HepG2 (cell line): ENCODE data around the gene KDM7A. TPM values are rescaled to one million over a fixed set of nuclear protein-coding genes. Genes with fewer than 3 reads are reported as not detected.

Experiments used
- ASH2L ChIP-seq: fragments of 300-600, 200-600 bp; sonication (generic); IDR thresholded peaks from 2 replicates; pipeline ENCODE4 v1.7.0; 2017; ENCODE audit warnings: low read depth, mild to moderate bottlenecking, moderate library complexity, mixed read lengths, low read length; ENCODE audit not compliant: insufficient read length
- ELF1 ChIP-seq: sonication (generic); formaldehyde crosslinking; IDR thresholded peaks from 2 replicates; pipeline ENCODE4 v1.4.0; 2020; ENCODE audit warnings: missing genetic modification reagents
- GTF2F1 ChIP-seq: fragments of 150-350 bp; IDR thresholded peaks from 2 replicates; pipeline ENCODE4 v1.6.1; 2014; ENCODE audit warnings: low read length
- HOXD1 ChIP-seq: sonication (generic); formaldehyde crosslinking; IDR thresholded peaks from 2 replicates; pipeline ENCODE4 v1.5.0; 2020; ENCODE audit warnings: missing genetic modification reagents
- RARA ChIP-seq: IDR thresholded peaks from 2 replicates; pipeline ENCODE4 v1.6.1; 2016; ENCODE audit warnings: missing genetic modification reagents, missing compliant biosample characterization
- RORA ChIP-seq: sonication (generic); formaldehyde crosslinking; IDR thresholded peaks from 2 replicates; pipeline ENCODE4 v1.5.0; 2020; ENCODE audit warnings: mild to moderate bottlenecking, missing genetic modification reagents, moderate library complexity
- SP5 ChIP-seq: IDR thresholded peaks from 2 replicates; pipeline ENCODE4 v1.6.1; 2016; ENCODE audit warnings: low read depth, borderline replicate concordance
- SUZ12 ChIP-seq: fragments of 150-350 bp; IDR thresholded peaks from 2 replicates; pipeline ENCODE4 v1.6.1; 2014; ENCODE audit warnings: low read depth, low read length
- TCF12 ChIP-seq, 2 experiments: fragments of 450-650 bp in 1 of 2; sonication (generic) in 1 of 2; formaldehyde crosslinking in 1 of 2; IDR thresholded peaks; 2 replicates each; pipeline versions ENCODE4 v1.6.1 to v1.8.0; 2017 to 2022; ENCODE audit warnings: antibody characterized with exemption in 1 of 2, mild to moderate bottlenecking in 1 of 2, missing genetic modification reagents in 1 of 2, moderate library complexity in 1 of 2
- ZNF605 ChIP-seq: sonication (generic); formaldehyde crosslinking; IDR thresholded peaks from 2 replicates; pipeline ENCODE4 v1.8.0; 2022; ENCODE audit warnings: mild to moderate bottlenecking, missing genetic modification reagents
- ZNF878 ChIP-seq: sonication (generic); formaldehyde crosslinking; IDR thresholded peaks from 2 replicates; pipeline ENCODE4 v1.8.1; 2023; ENCODE audit warnings: mild to moderate bottlenecking, missing genetic modification reagents, moderate library complexity
- polyA plus RNA-seq, 8 experiments: library from polyadenylated mRNA; depleted of rRNA in 3 of 8; stranded (reverse) in 7 of 8; unstranded in 1 of 8; fragments of >200 nt; fragmentation: Illumina TruSeq in 4 of 8; extraction: Trizol in 4 of 8; gene quantifications; 2 replicates each; pipeline versions ENCODE4 v1.2.1 to v1.2.3, GENCODE V29; 2011 to 2016; ENCODE audit warnings: low read depth in 4 of 8, missing spikeins in 1 of 8, mixed read lengths in 1 of 8; ENCODE audit not compliant: insufficient read depth in 1 of 8
- total RNA-seq, 5 experiments: library from RNA; depleted of rRNA; stranded (reverse); fragments of >200 nt; fragmentation: Illumina TruSeq; extraction: Trizol; gene quantifications; 2 replicates each; pipeline ENCODE4 v1.2.3, GENCODE V29; 2016; ENCODE audit warnings: low read depth in 1 of 5
- TF ChIP-seq, protein P1 (sequence below): sonication (generic); formaldehyde crosslinking; IDR thresholded peaks from 2 replicates; pipeline ENCODE4 v1.4.0; 2020; ENCODE audit warnings: missing genetic modification reagents, borderline replicate concordance
- TF ChIP-seq, protein P2 (sequence below): sonication (generic); formaldehyde crosslinking; IDR thresholded peaks from 2 replicates; pipeline ENCODE4 v1.4.0; 2020; ENCODE audit warnings: missing genetic modification reagents
- TF ChIP-seq, protein P3 (sequence below): sonication (generic); formaldehyde crosslinking; conservative IDR thresholded peaks from 2 replicates; pipeline ENCODE4 v1.8.0; 2022; ENCODE audit warnings: mild to moderate bottlenecking, moderate library complexity, missing genetic modification reagents
- TF ChIP-seq, protein P4 (sequence below): IDR thresholded peaks from 2 replicates; pipeline ENCODE4 v1.4.0; 2020; ENCODE audit warnings: mild to moderate bottlenecking, missing genetic modification reagents

The KDM7A gene
- total and polyA plus RNA-seq, 2 of the 13 experiments (the other 11 are each of a cell fraction or from before 2014, with no cell fraction given): 10.8 to 16.8 TPM

DNA sequence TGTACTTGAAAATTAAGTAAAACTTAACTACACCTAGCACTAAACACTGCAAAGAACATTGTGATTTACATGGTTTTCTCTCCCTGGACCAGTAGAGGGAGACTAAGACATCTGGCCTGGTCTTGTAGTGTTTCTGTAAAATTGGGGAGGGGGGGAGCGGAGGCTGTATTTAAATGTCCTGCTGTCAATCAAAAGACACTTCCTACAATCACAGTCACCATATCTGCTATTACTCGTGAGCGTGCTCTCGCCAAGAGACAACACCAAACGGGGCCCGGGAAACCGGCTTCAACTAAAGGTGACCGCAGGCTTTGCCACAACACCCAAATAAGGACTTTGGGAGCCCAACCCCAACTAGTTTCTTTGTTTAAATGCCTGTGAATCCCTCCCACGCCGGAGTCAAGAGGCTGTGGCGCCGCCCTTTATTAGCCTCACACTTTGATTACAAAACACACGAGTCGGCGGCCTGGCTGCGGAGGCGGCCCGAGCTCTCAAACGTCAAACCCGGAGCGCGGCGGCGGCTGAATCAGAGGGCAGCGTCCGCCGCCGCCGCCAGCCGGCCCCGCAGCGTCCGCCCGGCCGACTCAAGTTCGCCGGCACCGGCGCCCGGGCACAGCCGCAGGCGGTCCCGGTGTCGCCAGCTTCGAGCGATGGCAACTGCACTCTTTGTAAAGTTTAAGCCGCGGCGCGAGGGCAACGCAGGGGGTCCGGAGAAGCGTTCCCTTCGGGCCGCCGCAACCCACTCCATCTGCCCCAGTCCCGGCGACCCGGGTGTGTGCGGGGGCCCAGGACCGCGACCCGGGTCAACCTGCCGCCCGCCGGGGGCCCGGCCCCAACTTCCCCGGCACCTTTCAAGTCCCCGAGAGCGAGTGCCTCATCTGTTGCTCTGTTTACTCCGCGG lies 1.3 kb downstream of the KDM7A start (continued):
- TF ChIP-seq, protein P1, sequence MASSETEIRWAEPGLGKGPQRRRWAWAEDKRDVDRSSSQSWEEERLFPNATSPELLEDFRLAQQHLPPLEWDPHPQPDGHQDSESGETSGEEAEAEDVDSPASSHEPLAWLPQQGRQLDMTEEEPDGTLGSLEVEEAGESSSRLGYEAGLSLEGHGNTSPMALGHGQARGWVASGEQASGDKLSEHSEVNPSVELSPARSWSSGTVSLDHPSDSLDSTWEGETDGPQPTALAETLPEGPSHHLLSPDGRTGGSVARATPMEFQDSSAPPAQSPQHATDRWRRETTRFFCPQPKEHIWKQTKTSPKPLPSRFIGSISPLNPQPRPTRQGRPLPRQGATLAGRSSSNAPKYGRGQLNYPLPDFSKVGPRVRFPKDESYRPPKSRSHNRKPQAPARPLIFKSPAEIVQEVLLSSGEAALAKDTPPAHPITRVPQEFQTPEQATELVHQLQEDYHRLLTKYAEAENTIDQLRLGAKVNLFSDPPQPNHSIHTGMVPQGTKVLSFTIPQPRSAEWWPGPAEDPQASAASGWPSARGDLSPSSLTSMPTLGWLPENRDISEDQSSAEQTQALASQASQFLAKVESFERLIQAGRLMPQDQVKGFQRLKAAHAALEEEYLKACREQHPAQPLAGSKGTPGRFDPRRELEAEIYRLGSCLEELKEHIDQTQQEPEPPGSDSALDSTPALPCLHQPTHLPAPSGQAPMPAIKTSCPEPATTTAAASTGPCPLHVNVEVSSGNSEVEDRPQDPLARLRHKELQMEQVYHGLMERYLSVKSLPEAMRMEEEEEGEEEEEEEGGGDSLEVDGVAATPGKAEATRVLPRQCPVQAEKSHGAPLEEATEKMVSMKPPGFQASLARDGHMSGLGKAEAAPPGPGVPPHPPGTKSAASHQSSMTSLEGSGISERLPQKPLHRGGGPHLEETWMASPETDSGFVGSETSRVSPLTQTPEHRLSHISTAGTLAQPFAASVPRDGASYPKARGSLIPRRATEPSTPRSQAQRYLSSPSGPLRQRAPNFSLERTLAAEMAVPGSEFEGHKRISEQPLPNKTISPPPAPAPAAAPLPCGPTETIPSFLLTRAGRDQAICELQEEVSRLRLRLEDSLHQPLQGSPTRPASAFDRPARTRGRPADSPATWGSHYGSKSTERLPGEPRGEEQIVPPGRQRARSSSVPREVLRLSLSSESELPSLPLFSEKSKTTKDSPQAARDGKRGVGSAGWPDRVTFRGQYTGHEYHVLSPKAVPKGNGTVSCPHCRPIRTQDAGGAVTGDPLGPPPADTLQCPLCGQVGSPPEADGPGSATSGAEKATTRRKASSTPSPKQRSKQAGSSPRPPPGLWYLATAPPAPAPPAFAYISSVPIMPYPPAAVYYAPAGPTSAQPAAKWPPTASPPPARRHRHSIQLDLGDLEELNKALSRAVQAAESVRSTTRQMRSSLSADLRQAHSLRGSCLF (CRISPR knock-in tag): no peak
- TF ChIP-seq ZNF878 (CRISPR knock-in tag) (peak; percentile 69; the same call in 1 of the 2 replicates), ASH2L (peak; percentile 78), GTF2F1 (no peak), ELF1 (CRISPR knock-in tag) (0 out of 2 replicates have a peak, but pooled peaks have one; percentile 10), TCF12 (IDR thresholded peaks at IDR 0.05) (no peak), TCF12 (CRISPR knock-in tag; IDR thresholded peaks at IDR 0.05) (no peak), ZNF605 (CRISPR knock-in tag) (peak; percentile 67), SP5 (peak; percentile 57; the same call in 1 of the 2 replicates), HOXD1 (no peak; the same call in 1 of the 2 replicates), RARA (CRISPR knock-in tag) (peak; percentile 33; the same call in 1 of the 2 replicates), SUZ12 (no peak), RORA (CRISPR knock-in tag) (no peak)
- TF ChIP-seq, protein P2, sequence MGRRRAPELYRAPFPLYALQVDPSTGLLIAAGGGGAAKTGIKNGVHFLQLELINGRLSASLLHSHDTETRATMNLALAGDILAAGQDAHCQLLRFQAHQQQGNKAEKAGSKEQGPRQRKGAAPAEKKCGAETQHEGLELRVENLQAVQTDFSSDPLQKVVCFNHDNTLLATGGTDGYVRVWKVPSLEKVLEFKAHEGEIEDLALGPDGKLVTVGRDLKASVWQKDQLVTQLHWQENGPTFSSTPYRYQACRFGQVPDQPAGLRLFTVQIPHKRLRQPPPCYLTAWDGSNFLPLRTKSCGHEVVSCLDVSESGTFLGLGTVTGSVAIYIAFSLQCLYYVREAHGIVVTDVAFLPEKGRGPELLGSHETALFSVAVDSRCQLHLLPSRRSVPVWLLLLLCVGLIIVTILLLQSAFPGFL (CRISPR knock-in tag): no peak
- TF ChIP-seq, protein P3, sequence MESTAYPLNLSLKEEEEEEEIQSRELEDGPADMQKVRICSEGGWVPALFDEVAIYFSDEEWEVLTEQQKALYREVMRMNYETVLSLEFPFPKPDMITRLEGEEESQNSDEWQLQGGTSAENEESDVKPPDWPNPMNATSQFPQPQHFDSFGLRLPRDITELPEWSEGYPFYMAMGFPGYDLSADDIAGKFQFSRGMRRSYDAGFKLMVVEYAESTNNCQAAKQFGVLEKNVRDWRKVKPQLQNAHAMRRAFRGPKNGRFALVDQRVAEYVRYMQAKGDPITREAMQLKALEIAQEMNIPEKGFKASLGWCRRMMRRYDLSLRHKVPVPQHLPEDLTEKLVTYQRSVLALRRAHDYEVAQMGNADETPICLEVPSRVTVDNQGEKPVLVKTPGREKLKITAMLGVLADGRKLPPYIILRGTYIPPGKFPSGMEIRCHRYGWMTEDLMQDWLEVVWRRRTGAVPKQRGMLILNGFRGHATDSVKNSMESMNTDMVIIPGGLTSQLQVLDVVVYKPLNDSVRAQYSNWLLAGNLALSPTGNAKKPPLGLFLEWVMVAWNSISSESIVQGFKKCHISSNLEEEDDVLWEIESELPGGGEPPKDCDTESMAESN (CRISPR knock-in tag): peak; percentile 32
- TF ChIP-seq, protein P4, sequence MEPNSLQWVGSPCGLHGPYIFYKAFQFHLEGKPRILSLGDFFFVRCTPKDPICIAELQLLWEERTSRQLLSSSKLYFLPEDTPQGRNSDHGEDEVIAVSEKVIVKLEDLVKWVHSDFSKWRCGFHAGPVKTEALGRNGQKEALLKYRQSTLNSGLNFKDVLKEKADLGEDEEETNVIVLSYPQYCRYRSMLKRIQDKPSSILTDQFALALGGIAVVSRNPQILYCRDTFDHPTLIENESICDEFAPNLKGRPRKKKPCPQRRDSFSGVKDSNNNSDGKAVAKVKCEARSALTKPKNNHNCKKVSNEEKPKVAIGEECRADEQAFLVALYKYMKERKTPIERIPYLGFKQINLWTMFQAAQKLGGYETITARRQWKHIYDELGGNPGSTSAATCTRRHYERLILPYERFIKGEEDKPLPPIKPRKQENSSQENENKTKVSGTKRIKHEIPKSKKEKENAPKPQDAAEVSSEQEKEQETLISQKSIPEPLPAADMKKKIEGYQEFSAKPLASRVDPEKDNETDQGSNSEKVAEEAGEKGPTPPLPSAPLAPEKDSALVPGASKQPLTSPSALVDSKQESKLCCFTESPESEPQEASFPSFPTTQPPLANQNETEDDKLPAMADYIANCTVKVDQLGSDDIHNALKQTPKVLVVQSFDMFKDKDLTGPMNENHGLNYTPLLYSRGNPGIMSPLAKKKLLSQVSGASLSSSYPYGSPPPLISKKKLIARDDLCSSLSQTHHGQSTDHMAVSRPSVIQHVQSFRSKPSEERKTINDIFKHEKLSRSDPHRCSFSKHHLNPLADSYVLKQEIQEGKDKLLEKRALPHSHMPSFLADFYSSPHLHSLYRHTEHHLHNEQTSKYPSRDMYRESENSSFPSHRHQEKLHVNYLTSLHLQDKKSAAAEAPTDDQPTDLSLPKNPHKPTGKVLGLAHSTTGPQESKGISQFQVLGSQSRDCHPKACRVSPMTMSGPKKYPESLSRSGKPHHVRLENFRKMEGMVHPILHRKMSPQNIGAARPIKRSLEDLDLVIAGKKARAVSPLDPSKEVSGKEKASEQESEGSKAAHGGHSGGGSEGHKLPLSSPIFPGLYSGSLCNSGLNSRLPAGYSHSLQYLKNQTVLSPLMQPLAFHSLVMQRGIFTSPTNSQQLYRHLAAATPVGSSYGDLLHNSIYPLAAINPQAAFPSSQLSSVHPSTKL (CRISPR knock-in tag): peak; percentile 62
